ENCODE data around the gene YY1. TPM values are rescaled to one million over a fixed set of nuclear protein-coding genes. Genes with fewer than 3 reads are reported as not detected.

Gene YY1
- total RNA-seq, 1 donor, result 43.3 TPM

- DNase-seq (ENCODE audit: low read depth), result no peak
- TF ChIP-seq, protein P1, sequence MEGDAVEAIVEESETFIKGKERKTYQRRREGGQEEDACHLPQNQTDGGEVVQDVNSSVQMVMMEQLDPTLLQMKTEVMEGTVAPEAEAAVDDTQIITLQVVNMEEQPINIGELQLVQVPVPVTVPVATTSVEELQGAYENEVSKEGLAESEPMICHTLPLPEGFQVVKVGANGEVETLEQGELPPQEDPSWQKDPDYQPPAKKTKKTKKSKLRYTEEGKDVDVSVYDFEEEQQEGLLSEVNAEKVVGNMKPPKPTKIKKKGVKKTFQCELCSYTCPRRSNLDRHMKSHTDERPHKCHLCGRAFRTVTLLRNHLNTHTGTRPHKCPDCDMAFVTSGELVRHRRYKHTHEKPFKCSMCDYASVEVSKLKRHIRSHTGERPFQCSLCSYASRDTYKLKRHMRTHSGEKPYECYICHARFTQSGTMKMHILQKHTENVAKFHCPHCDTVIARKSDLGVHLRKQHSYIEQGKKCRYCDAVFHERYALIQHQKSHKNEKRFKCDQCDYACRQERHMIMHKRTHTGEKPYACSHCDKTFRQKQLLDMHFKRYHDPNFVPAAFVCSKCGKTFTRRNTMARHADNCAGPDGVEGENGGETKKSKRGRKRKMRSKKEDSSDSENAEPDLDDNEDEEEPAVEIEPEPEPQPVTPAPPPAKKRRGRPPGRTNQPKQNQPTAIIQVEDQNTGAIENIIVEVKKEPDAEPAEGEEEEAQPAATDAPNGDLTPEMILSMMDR (IDR thresholded peaks at IDR 0.05; ENCODE audit: insufficient read depth, low read length), result no peak
Measured at GRCh38 chr14:100323942-100324307, 85.0 kb downstream of the YY1 start.

DNA sequence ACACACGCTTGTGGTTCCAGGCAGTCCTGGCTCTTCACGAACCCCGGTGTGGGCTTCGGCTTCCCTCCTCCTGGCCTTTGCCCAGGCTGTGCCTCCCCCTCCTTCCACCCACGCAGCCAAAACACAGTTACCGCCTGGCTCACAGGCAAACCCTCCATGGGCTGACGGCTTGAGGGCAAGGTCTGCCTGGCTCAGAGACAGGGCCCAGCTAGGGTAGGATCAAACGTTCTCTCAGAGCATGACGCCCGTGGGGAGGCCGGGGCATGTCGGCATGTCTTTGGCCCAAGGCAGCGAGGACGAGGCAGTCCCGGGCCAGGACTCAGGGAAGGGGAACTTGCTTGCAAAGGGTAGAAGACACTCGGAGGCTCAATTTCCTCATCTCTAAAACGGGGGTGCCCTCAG, 86.3 kb downstream of the YY1 start:
- no peak overlapping the region for H3K4me3 ChIP-seq (ENCODE audit: low read depth, low read length)
- DNase-seq (ENCODE audit: low read depth), result no peak
- TF ChIP-seq, protein P1 (IDR thresholded peaks at IDR 0.05; ENCODE audit: insufficient read depth, low read length), result no peak

More at GRCh38 chr14:100323942-100324307, 85.0 kb downstream of the YY1 start:
- no peak overlapping the region for H3K4me3 ChIP-seq (ENCODE audit: low read depth, low read length)

DNA sequence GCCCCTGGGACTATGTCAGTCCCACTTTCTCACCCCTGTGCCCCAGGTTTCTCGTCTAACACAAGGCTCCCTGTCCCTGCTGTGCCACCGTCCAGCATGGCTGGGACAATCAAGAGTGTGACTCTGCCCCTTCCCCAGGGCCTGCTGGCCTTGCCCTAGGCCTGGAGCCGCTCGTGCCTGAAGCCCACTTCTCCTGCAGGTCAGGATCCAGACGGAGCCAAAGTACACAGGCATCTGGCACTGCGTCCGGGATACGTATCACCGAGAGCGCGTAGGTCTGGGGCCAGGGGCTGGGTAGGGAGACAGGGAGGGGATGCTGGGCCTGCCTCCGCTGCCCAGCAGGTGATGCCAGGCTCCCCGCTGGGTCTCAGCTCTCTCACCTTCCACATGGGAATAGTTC, 87.0 kb downstream of the YY1 start:
- TF ChIP-seq, protein P1 (IDR thresholded peaks at IDR 0.05; ENCODE audit: insufficient read depth, low read length), result no peak
- no peak overlapping the region for H3K4me3 ChIP-seq (ENCODE audit: low read depth, low read length)
- no peak for DNase-seq (ENCODE audit: low read depth)

GRCh38 chr14:100327128-100327527, 88.2 kb downstream of the YY1 start:
- no peak overlapping the region for H3K4me3 ChIP-seq (ENCODE audit: low read depth, low read length)
- no peak for DNase-seq (ENCODE audit: low read depth)
- TF ChIP-seq, protein P1 (IDR thresholded peaks at IDR 0.05; ENCODE audit: insufficient read depth, low read length), result no peak

DNA sequence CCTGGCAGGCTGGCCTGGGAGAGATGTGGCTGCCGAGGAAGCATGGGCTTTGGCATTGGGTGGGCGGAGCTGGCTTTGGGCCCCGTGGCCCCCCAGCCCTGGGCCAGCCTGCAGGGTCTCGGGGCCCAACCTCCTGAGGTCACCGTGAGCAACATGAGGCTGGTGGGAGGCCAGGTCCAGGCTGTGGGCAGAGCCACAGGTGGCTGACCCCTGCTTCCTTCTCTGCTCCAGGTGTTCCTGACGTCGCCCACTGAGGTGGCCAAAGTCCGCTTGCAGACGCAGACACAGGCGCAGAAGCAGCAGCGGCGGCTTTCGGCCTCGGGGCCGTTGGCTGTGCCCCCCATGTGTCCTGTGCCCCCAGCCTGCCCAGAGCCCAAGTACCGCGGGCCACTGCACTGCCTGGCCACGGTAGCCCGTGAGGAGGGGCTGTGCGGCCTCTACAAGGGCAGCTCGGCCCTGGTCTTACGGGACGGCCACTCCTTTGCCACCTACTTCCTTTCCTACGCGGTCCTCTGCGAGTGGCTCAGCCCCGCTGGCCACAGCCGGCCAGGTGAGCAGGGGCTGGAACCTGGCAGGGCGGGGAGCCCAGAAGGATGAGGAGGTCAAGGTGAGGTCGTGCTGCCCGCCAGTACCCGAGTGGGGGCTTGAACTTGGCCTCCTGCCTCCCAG, 89.7 kb downstream of the YY1 start:
- TF ChIP-seq, protein P1 (IDR thresholded peaks at IDR 0.05; ENCODE audit: insufficient read depth, low read length), result no peak
- no peak overlapping the region for H3K4me3 ChIP-seq (ENCODE audit: low read depth, low read length)
- no peak for DNase-seq (ENCODE audit: low read depth)

DNA sequence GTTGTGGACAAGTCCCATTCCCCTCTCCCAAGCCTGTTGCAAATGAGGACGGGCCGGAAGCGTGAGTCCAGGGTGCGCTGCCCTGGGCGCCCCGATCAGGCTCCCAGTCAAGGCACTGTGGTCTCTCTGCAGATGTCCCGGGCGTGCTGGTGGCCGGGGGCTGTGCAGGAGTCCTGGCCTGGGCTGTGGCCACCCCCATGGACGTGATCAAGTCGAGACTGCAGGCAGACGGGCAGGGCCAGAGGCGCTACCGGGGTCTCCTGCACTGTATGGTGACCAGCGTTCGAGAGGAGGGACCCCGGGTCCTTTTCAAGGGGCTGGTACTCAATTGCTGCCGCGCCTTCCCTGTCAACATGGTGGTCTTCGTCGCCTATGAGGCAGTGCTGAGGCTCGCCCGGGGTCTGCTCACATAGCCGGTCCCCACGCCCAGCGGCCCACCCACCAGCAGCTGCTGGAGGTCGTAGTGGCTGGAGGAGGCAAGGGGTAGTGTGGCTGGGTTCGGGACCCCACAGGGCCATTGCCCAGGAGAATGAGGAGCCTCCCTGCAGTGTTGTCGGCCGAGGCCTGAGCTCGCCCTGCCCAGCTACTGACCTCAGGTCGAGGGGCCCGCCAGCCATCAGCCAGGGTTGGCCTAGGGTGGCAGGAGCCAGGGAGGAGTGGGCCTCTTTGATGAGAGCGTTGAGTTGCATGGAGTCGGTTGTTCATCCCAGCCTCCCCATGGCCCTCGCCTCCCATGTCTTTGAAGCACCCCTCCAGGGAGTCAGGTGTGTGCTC, 90.5 kb downstream of the YY1 start:
- TF ChIP-seq, protein P1 (IDR thresholded peaks at IDR 0.05; ENCODE audit: insufficient read depth, low read length), result no peak
- no peak overlapping the region for H3K4me3 ChIP-seq (ENCODE audit: low read depth, low read length)
- DNase-seq (ENCODE audit: low read depth), result no peak
